Esophagus squamous epithelium (tissue), 5 donors: ENCODE results near the gene CAMK1D. TPM values are rescaled to one million over a fixed set of nuclear protein-coding genes. Genes with fewer than 3 reads are reported as not detected.

Experiments used
- DNase-seq: peaks from one replicate; lab custom pipeline; 2025; lab: John Stamatoyannopoulos, UW
- H3K27ac ChIP-seq, 4 donors: fragments of 200-600 bp; sonication (generic); one replicate each; pipeline ENCODE4 v1.5.1; 2016 to 2019; ENCODE audit warnings: mild to moderate bottlenecking in 1 of 4
- H3K27me3 ChIP-seq, 4 donors: fragments of 200-600 bp; sonication (generic); 1 replicate in 3 of 4; 2 replicates in 1 of 4; pipeline versions ENCODE4 v1.5.1 to v1.6.0; 2017 to 2021; ENCODE audit warnings: antibody characterized with exemption in 1 of 4
- H3K36me3 ChIP-seq, 3 donors: fragments of 200-600 bp; sonication (generic); one replicate each; pipeline ENCODE4 v1.5.1; 2016 to 2019
- H3K4me1 ChIP-seq, 3 donors: fragments of 200-600 bp; sonication (generic); one replicate each; pipeline ENCODE4 v1.5.1; 2017 to 2019
- H3K4me3 ChIP-seq, 4 donors: fragments of 200-600 bp; sonication (generic); 1 replicate in 3 of 4; 2 replicates in 1 of 4; pipeline ENCODE4 v1.5.1; 2016 to 2019; ENCODE audit warnings: mild to moderate bottlenecking in 2 of 4, moderate library complexity in 1 of 4
- H3K9me3 ChIP-seq, 3 donors: fragments of 200-600 bp; sonication (generic); one replicate each; pipeline ENCODE4 v1.5.1; 2016 to 2019
- CTCF ChIP-seq, 6 experiments: fragments of 450-650 bp in 4 of 6; fragments of 200-600 bp in 2 of 6; sonication (generic) in 2 of 6; IDR thresholded peaks; one replicate each; pipeline ENCODE4 v1.5.1; 2016 to 2019; ENCODE audit warnings: antibody characterized with exemption in 6 of 6, mild to moderate bottlenecking in 4 of 6, moderate library complexity in 4 of 6
- POLR2A ChIP-seq, 4 donors: fragments of 450-650 bp; IDR thresholded peaks; one replicate each; pipeline ENCODE4 v1.6.1; 2017; ENCODE audit warnings: antibody characterized with exemption in 4 of 4, mild to moderate bottlenecking in 4 of 4, moderate library complexity in 3 of 4
- WGBS, 2 donors: methylation state at CpG; one replicate each; pipeline ENCODE4 v1.1.5; 2018; 5-methylcytosine and 5-hydroxymethylcytosine counted together
- intact Hi-C: fragments of 100-400 bp; cut with DNase I; formaldehyde crosslinking; loops from one replicate; pipeline ENCODE4 v1.15.0; 2022
- total RNA-seq, 4 donors: library from RNA; depleted of rRNA; stranded (reverse); fragments of >200 nt; gene quantifications; one replicate each; pipeline ENCODE4 v1.1.0, GENCODE V29; 2016
- donor health status: DM: yes; HTN: yes; CAD: no.

The CAMK1D gene
- total RNA-seq, 4 donors from 2014 or later: 3.8 to 11.8 (median 9.9) TPM

- WGBS, 2 donors: 94% methylated on average over 17 of the region's 17 CpGs
- Histone ChIP-seq H3K27me3 (no peaks in the 10 kb centered on the region), H3K9me3 (no peaks in the 10 kb centered on the region), H3K36me3 (no peaks in the 10 kb centered on the region), H3K27ac (no peak overlapping the region), H3K4me1 (peaks cover 0 to 11% (median 0%) of the 10 kb centered on the region in 3 donors), H3K4me3 (no peak overlapping the region)
- DNase-seq: no peak
- no peak for TF ChIP-seq POLR2A (IDR thresholded peaks at IDR 0.05)
- no peak for TF ChIP-seq CTCF (IDR thresholded peaks at IDR 0.05)
- intact Hi-C loops: no loop called here
Observed at GRCh38 chr10:12615296-12616220, 266.2 kb downstream of the CAMK1D start.

GRCh38 chr10:12617191-12618175 lies 268.1 kb downstream of the CAMK1D start:
- Histone ChIP-seq H3K9me3 (no peaks in the 10 kb centered on the region), H3K36me3 (no peaks in the 10 kb centered on the region), H3K27ac (no peak overlapping the region), H3K27me3 (no peaks in the 10 kb centered on the region), H3K4me1 (peaks cover 0 to 11% (median 0%) of the 10 kb centered on the region in 3 donors), H3K4me3 (no peak overlapping the region)
- 37 to 51% methylated on average over 15 of the region's 15 CpGs for WGBS, 2 donors
- no peak for DNase-seq
- TF ChIP-seq POLR2A (IDR thresholded peaks at IDR 0.05): no peak
- peak in 1 of 6 experiments; percentile 20 for TF ChIP-seq CTCF (IDR thresholded peaks at IDR 0.05)
- intact Hi-C loops: no loop called here

- Histone ChIP-seq H3K27ac (no peak overlapping the region), H3K9me3 (no peaks in the 10 kb centered on the region), H3K36me3 (no peaks in the 10 kb centered on the region), H3K27me3 (no peaks in the 10 kb centered on the region), H3K4me1 (peaks cover 0 to 9% (median 0%) of the 10 kb centered on the region in 3 donors), H3K4me3 (no peak overlapping the region)
- TF ChIP-seq CTCF (IDR thresholded peaks at IDR 0.05): no peak
- TF ChIP-seq POLR2A (IDR thresholded peaks at IDR 0.05): no peak
- 93% methylated on average over 3 to 5 of the region's 5 CpGs for WGBS, 2 donors
- no peak for DNase-seq
- intact Hi-C loops: no loop called here
Observed at GRCh38 chr10:12622016-12622415, 272.7 kb downstream of the CAMK1D start.

GRCh38 chr10:12622691-12623090 lies 273.3 kb downstream of the CAMK1D start:
- TF ChIP-seq POLR2A (IDR thresholded peaks at IDR 0.05) (no peak), CTCF (IDR thresholded peaks at IDR 0.05) (no peak)
- WGBS, 2 donors: 81 to 89% methylated on average over 11 of the region's 11 CpGs
- Histone ChIP-seq H3K9me3 (no peaks in the 10 kb centered on the region), H3K36me3 (no peaks in the 10 kb centered on the region), H3K27me3 (no peaks in the 10 kb centered on the region), H3K4me1 (peaks cover 0 to 3% (median 0%) of the 10 kb centered on the region in 3 donors), H3K4me3 (no peak overlapping the region), H3K27ac (no peak overlapping the region)
- no peak for DNase-seq
- intact Hi-C loops: no loop called here
